ENCODE measurements around the gene FBXL20.

- no peak for TF ChIP-seq ZNF8 (CRISPR knock-in tag; IDR thresholded peaks at IDR 0.05)
- TF ChIP-seq ZNF565 (CRISPR knock-in tag; conservative IDR thresholded peaks at IDR 0.05; ENCODE audit: low read depth), result no peak
- TF ChIP-seq PATZ1 (CRISPR knock-in tag; IDR thresholded peaks at IDR 0.05; ENCODE audit: borderline replicate concordance), result no peak
- no peak for TF ChIP-seq SNAI2 (CRISPR knock-in tag; IDR thresholded peaks at IDR 0.05)
Measured at GRCh38 chr17:39252788-39253460, 148.5 kb downstream of the FBXL20 start.
